HFFc6 (cell line): ENCODE measurements around the gene SPSB4. TPM values are rescaled to one million over a fixed set of nuclear protein-coding genes. Genes with fewer than 3 reads are reported as not detected.

Experiments
- DNase-seq: peaks from one replicate; pipeline ENCODE4 v3.0.0-alpha.2; 2018
- H3K27ac Mint-ChIP-seq: 2 replicates; pipeline ENCODE4 v1.8.0; 2020; ENCODE audit warnings: mild to moderate bottlenecking, mixed read lengths
- H3K27me3 Mint-ChIP-seq: 2 replicates; pipeline ENCODE4 v1.8.0; 2021; ENCODE audit warnings: mild to moderate bottlenecking, moderate library complexity, mixed read lengths; ENCODE audit not compliant: insufficient read depth
- H3K36me3 Mint-ChIP-seq: 2 replicates; pipeline ENCODE4 v1.8.0; 2021; ENCODE audit warnings: low read depth, mixed read lengths
- H3K4me1 Mint-ChIP-seq: 2 replicates; pipeline ENCODE4 v1.8.0; 2020; ENCODE audit warnings: low read depth, mixed read lengths
- H3K4me3 Mint-ChIP-seq: 2 replicates; pipeline ENCODE4 v1.8.0; 2020; ENCODE audit warnings: mild to moderate bottlenecking, moderate library complexity, mixed read lengths
- H3K9me3 Mint-ChIP-seq: 2 replicates; pipeline ENCODE4 v1.8.0; 2020; ENCODE audit warnings: mild to moderate bottlenecking, mixed read lengths
- CTCF ChIP-seq: fragments of 200-600 bp; sonication (generic); IDR thresholded peaks from 2 replicates; pipeline ENCODE4 v1.5.0; 2021; ENCODE audit warnings: antibody characterized with exemption, mild to moderate bottlenecking
- total RNA-seq, 6 experiments: library from RNA; stranded (reverse); fragmentation: NEBNext Ultra II Directional; extraction: Animal tissue kit (Norgen Biotek cat#: 25700); gene quantifications; 2 replicates in 1 of 6; 3 replicates in 5 of 6; pipeline ENCODE4 v1.2.3, GENCODE V29; 2021

The SPSB4 gene
- total RNA-seq, 6 experiments from 2014 or later, result not detected

- H3K27me3 Mint-ChIP-seq, result peaks cover 6% of the 10 kb centered on the region; the same call in 1 of the 2 replicates
- H3K4me3 Mint-ChIP-seq, result no peak overlapping the region
- H3K9me3 Mint-ChIP-seq, result no peaks in the 10 kb centered on the region
- H3K27ac Mint-ChIP-seq, result no peak overlapping the region
- no peak for TF ChIP-seq CTCF
- no peak for DNase-seq
- H3K36me3 Mint-ChIP-seq, result no peaks in the 10 kb centered on the region
- H3K4me1 Mint-ChIP-seq, result no peaks in the 10 kb centered on the region
Measured at GRCh38 chr3:141030296-141030695, 20.9 kb upstream of the SPSB4 start.

GRCh38 chr3:141039589-141039988 is 11.6 kb upstream of the SPSB4 start:
- H3K27me3 Mint-ChIP-seq, result peaks cover 10% of the 10 kb centered on the region
- H3K27ac Mint-ChIP-seq, result no peak overlapping the region
- no peak for DNase-seq
- no peak overlapping the region for H3K4me3 Mint-ChIP-seq
- no peak for TF ChIP-seq CTCF
- H3K4me1 Mint-ChIP-seq, result no peaks in the 10 kb centered on the region
- H3K9me3 Mint-ChIP-seq, result no peaks in the 10 kb centered on the region
- no peaks in the 10 kb centered on the region for H3K36me3 Mint-ChIP-seq

GRCh38 chr3:141044695-141045641 is 6.2 kb upstream of the SPSB4 start:
- Mint-ChIP-seq H3K9me3 (no peaks in the 10 kb centered on the region), H3K27ac (no peak overlapping the region), H3K4me1 (no peaks in the 10 kb centered on the region), H3K36me3 (no peaks in the 10 kb centered on the region), H3K27me3 (peaks cover 27% of the 10 kb centered on the region), H3K4me3 (no peak overlapping the region)
- TF ChIP-seq CTCF, result no peak
- DNase-seq, result no peak

- H3K4me3 Mint-ChIP-seq, result no peak overlapping the region
- H3K36me3 Mint-ChIP-seq, result no peaks in the 10 kb centered on the region
- no peak for DNase-seq
- H3K27ac Mint-ChIP-seq, result no peak overlapping the region
- H3K27me3 Mint-ChIP-seq, result peaks cover 34% of the 10 kb centered on the region
- TF ChIP-seq CTCF, result no peak
- no peaks in the 10 kb centered on the region for H3K9me3 Mint-ChIP-seq
- H3K4me1 Mint-ChIP-seq, result no peaks in the 10 kb centered on the region
Measured at GRCh38 chr3:141045849-141046248, 5.3 kb upstream of the SPSB4 start.

- Mint-ChIP-seq H3K36me3 (no peaks in the 10 kb centered on the region), H3K4me3 (no peak overlapping the region), H3K4me1 (no peaks in the 10 kb centered on the region), H3K27me3 (peaks cover 38% of the 10 kb centered on the region), H3K27ac (no peak overlapping the region), H3K9me3 (no peaks in the 10 kb centered on the region)
- TF ChIP-seq CTCF, result no peak
- DNase-seq, result no peak
Measured at GRCh38 chr3:141047168-141047567, 4.0 kb upstream of the SPSB4 start.
